HCT116 (cell line): ENCODE measurements around the gene RET. TPM values are rescaled to one million over a fixed set of nuclear protein-coding genes. Genes with fewer than 3 reads are reported as not detected.

Source experiments
- ATAC-seq: fragments of 200-7000 bp; cut with Tn5 transposase; 2 replicates; pipeline ENCODE4 v1.9.1; 2020; ENCODE audit warnings: mild to moderate bottlenecking, moderate library complexity
- BruUV-seq: library from RNA; stranded (reverse); fragments of 400-500 nt; replicated peaks from 2 replicates; lab custom pipeline; 2021; lab: Mats Ljungman, UMichigan
- CTCF ChIA-PET: fragments of 300-600 bp; sonication (Branson Sonifier 250); formaldehyde crosslinking; loops from one replicate; lab custom pipeline; 2021; ENCODE audit warnings: antibody characterized with exemption; lab: Charles Lee
- POLR2A ChIA-PET: fragments of 300-600, 350-600 bp; sonication (Branson Sonifier 250); formaldehyde crosslinking; loops from one replicate; lab custom pipeline; 2021; ENCODE audit warnings: antibody characterized with exemption; lab: Charles Lee
- RAD21 ChIA-PET, 2 experiments: fragments of 300-600 bp; sonication (Branson Sonifier 250); formaldehyde crosslinking; loops; one replicate each; lab custom pipeline; 2023; ENCODE audit warnings: low total read pairs in 2 of 2; ENCODE audit not compliant: uncharacterized antibody in 2 of 2, unreplicated experiment in 2 of 2, low non-redundant PET in 1 of 2; lab: Charles Lee
- DNase-seq: peaks from one replicate; pipeline ENCODE4 v3.0.0-alpha.2; 2010; ENCODE audit warnings: low read depth, low spot score
- H2AFZ ChIP-seq: fragments of 200-600 bp; shearing (Covaris generic), sonication (generic); 2 replicates; pipeline ENCODE4 v1.6.1; 2017; ENCODE audit warnings: low read depth, mixed run types, mixed read lengths, antibody characterized with exemption, low read length; ENCODE audit not compliant: poor library complexity, severe bottlenecking
- H3K27ac ChIP-seq: 2 replicates; pipeline ENCODE4 v1.5.1; 2012; ENCODE audit warnings: low read depth, low read length
- H3K27me3 ChIP-seq: fragments of 200-600 bp; sonication (generic); 2 replicates; pipeline ENCODE4 v1.6.1; 2016; ENCODE audit warnings: mixed run types, low read length, mixed read lengths; ENCODE audit not compliant: insufficient read depth
- H3K36me3 ChIP-seq, 2 experiments: fragments of 200-500 bp in 1 of 2; fragments of 200-600 bp in 1 of 2; sonication (Bioruptor generic) in 1 of 2; sonication (generic) in 1 of 2; 2 replicates each; pipeline versions ENCODE4 v1.5.1 to v1.6.1; 2014 to 2016; ENCODE audit warnings: low read length in 2 of 2, inconsistent platforms in 1 of 2, mixed read lengths in 1 of 2, mixed run types in 1 of 2; ENCODE audit not compliant: insufficient read depth in 2 of 2, control insufficient read depth in 1 of 2
- H3K4me1 ChIP-seq, 2 experiments: fragments of 200-600 bp in 1 of 2; sonication (generic) in 1 of 2; 2 replicates each; pipeline versions ENCODE4 v1.5.1 to v1.6.1; 2012 to 2017; ENCODE audit warnings: low read length in 2 of 2, inconsistent platforms in 1 of 2, mild to moderate bottlenecking in 1 of 2, mixed read lengths in 1 of 2, mixed run types in 1 of 2, moderate library complexity in 1 of 2; ENCODE audit not compliant: insufficient read depth in 2 of 2, control insufficient read depth in 1 of 2
- H3K4me2 ChIP-seq: fragments of 200-600 bp; sonication (generic); 2 replicates; pipeline ENCODE4 v1.6.1; 2017; ENCODE audit warnings: mixed run types, low read length, mixed read lengths
- H3K4me3 ChIP-seq, 2 experiments: fragments of 200-600 bp in 1 of 2; sonication (generic) in 1 of 2; replicated peaks in 1 of 2; 2 replicates each; pipeline ENCODE4 v1.5.1; 2011 to 2016; ENCODE audit warnings: low read length in 2 of 2, control low read depth in 1 of 2, low read depth in 1 of 2, mild to moderate bottlenecking in 1 of 2, mixed read lengths in 1 of 2, mixed run types in 1 of 2
- H3K79me2 ChIP-seq: fragments of 200-600 bp; sonication (generic); 2 replicates; pipeline ENCODE4 v1.6.1; 2017; ENCODE audit warnings: mild to moderate bottlenecking, mixed run types, low read length, moderate library complexity, mixed read lengths; ENCODE audit not compliant: insufficient read depth
- H3K9ac ChIP-seq: fragments of 200-600 bp; sonication (generic); 2 replicates; pipeline ENCODE4 v1.6.1; 2016; ENCODE audit warnings: low read length, mixed read lengths
- H3K9me2 ChIP-seq: fragments of 200-600 bp; sonication (generic), shearing (Covaris generic); 2 replicates; pipeline ENCODE4 v1.6.1; 2017; ENCODE audit warnings: mixed run types, mild to moderate bottlenecking, moderate library complexity; ENCODE audit not compliant: insufficient read depth
- H3K9me3 ChIP-seq, 2 experiments: fragments of 200-500 bp in 1 of 2; fragments of 200-600 bp in 1 of 2; sonication (Bioruptor generic) in 1 of 2; sonication (generic) in 1 of 2; 2 replicates each; pipeline ENCODE4 v1.6.1; 2014 to 2017; ENCODE audit warnings: low read length in 2 of 2, mixed read lengths in 2 of 2, inconsistent platforms in 1 of 2, low read depth in 1 of 2, mild to moderate bottlenecking in 1 of 2, mixed run types in 1 of 2, moderate library complexity in 1 of 2; ENCODE audit not compliant: control insufficient read depth in 1 of 2, insufficient read depth in 1 of 2
- H4K20me1 ChIP-seq: fragments of 200-600 bp; sonication (generic), shearing (Covaris generic); 2 replicates; pipeline ENCODE4 v1.6.1; 2017; ENCODE audit warnings: mixed run types, mild to moderate bottlenecking, moderate library complexity; ENCODE audit not compliant: insufficient read depth
- CBX3 ChIP-seq: IDR thresholded peaks from 2 replicates; pipeline ENCODE4 v1.6.1; 2012; ENCODE audit warnings: low read depth
- EGR1 ChIP-seq: IDR thresholded peaks from 2 replicates; pipeline ENCODE4 v1.6.1; 2012; ENCODE audit warnings: low read depth
- ELF1 ChIP-seq: IDR thresholded peaks from 2 replicates; pipeline ENCODE4 v1.6.1; 2012; ENCODE audit warnings: low read depth, borderline replicate concordance
- EZH2 ChIP-seq: fragments of 200-600 bp; sonication (generic); IDR thresholded peaks from 2 replicates; pipeline ENCODE4 v1.6.1; 2017; ENCODE audit warnings: antibody characterized with exemption, mixed run types
- EZH2phosphoT487 ChIP-seq: fragments of 200-600 bp; IDR thresholded peaks from 2 replicates; pipeline ENCODE4 v1.6.1; 2018; ENCODE audit warnings: antibody characterized with exemption, borderline replicate concordance
- FOSL1 ChIP-seq: IDR thresholded peaks from 2 replicates; pipeline ENCODE4 v1.6.1; 2012; ENCODE audit warnings: low read depth
- JUND ChIP-seq: IDR thresholded peaks from 2 replicates; pipeline ENCODE4 v1.6.1; 2012
- MAX ChIP-seq: IDR thresholded peaks from 2 replicates; pipeline ENCODE4 v1.6.1; 2012
- POLR2A ChIP-seq: IDR thresholded peaks from 2 replicates; pipeline ENCODE4 v1.7.0; 2011; ENCODE audit warnings: borderline replicate concordance; ENCODE audit not compliant: insufficient read depth, insufficient read length; ENCODE audit errors: extremely low read depth
- POLR2AphosphoS5 ChIP-seq: IDR thresholded peaks from 2 replicates; pipeline ENCODE4 v1.6.1; 2011; ENCODE audit warnings: mild to moderate bottlenecking, low read depth, low read length, moderate library complexity
- RAD21 ChIP-seq: IDR thresholded peaks from 2 replicates; pipeline ENCODE4 v1.6.1; 2012; ENCODE audit warnings: low read depth, mild to moderate bottlenecking
- SIN3A ChIP-seq: IDR thresholded peaks from 2 replicates; pipeline ENCODE4 v1.6.1; 2012; ENCODE audit warnings: low read depth
- SP1 ChIP-seq: IDR thresholded peaks from 2 replicates; pipeline ENCODE4 v1.6.1; 2012; ENCODE audit warnings: low read depth
- SRF ChIP-seq: IDR thresholded peaks from 2 replicates; pipeline ENCODE4 v1.6.1; 2012; ENCODE audit warnings: low read depth
- TCF7L2 ChIP-seq: IDR thresholded peaks from 2 replicates; pipeline ENCODE4 v1.7.0; 2011; ENCODE audit warnings: borderline replicate concordance, inconsistent platforms; ENCODE audit not compliant: insufficient read depth, insufficient read length; ENCODE audit errors: extremely low read depth
- ZNF274 ChIP-seq: fragments of 200-500 bp; sonication (Bioruptor generic); IDR thresholded peaks from 2 replicates; pipeline ENCODE4 v1.6.1; 2014; ENCODE audit warnings: mild to moderate bottlenecking, low read depth, low read length, inconsistent platforms
- intact Hi-C: fragments of 100-400 bp; cut with micrococcal nuclease; formaldehyde crosslinking; loops from 2 replicates; pipeline ENCODE4 v1.10.0; 2022
- total RNA-seq: library from RNA; stranded (reverse); gene quantifications from one replicate; pipeline ENCODE4 v1.2.1, GENCODE V29; 2021; ENCODE audit not compliant: unreplicated experiment
- TF ChIP-seq, protein P1 (sequence below): IDR thresholded peaks from 2 replicates; pipeline ENCODE4 v1.6.1; 2012; ENCODE audit warnings: low read depth
- TF ChIP-seq, protein P2 (sequence below): IDR thresholded peaks from 2 replicates; pipeline ENCODE4 v1.6.1; 2012
- TF ChIP-seq, protein P3 (sequence below), 3 experiments: fragments of 200-600 bp in 1 of 3; sonication (generic) in 1 of 3; IDR thresholded peaks in 2 of 3; conservative IDR thresholded peaks in 1 of 3; 2 replicates each; pipeline ENCODE4 v1.5.1; 2012 to 2017; ENCODE audit warnings: low read depth in 2 of 3, low read length in 2 of 3, antibody characterized with exemption in 1 of 3, borderline replicate concordance in 1 of 3, control low read depth in 1 of 3, mild to moderate bottlenecking in 1 of 3, mixed read lengths in 1 of 3, mixed run types in 1 of 3, moderate library complexity in 1 of 3; ENCODE audit not compliant: insufficient read depth in 1 of 3

RET gene
- total RNA-seq, 1 experiment from 2014 or later: 5.9 TPM

DNA sequence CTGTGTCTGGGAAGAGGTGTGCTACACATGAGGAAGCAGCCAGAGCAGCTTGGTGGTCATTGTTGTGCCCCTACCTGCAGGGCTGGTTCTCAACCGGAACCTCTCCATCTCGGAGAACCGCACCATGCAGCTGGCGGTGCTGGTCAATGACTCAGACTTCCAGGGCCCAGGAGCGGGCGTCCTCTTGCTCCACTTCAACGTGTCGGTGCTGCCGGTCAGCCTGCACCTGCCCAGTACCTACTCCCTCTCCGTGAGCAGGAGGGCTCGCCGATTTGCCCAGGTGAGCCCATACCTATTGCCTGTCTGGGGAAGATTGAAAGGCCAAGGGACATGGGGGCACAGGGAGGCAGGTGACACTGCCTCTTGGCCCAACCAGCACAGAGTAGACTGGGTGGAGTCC, 32.1 kb downstream of the RET start:
- Histone ChIP-seq H3K9me3 (no peaks in the 10 kb centered on the region), H4K20me1 (no peaks in the 10 kb centered on the region), H3K27ac (no peak overlapping the region), H3K4me1 (peaks cover 0 to 10% of the 10 kb centered on the region in 2 experiments; a peak in 2 of 4 replicates), H3K36me3 (no peaks in the 10 kb centered on the region), H3K9ac (no peak overlapping the region), H3K27me3 (no peaks in the 10 kb centered on the region), H3K9me2 (no peaks in the 10 kb centered on the region), H2AFZ (no peak overlapping the region), H3K4me2 (no peak overlapping the region), H3K4me3 (no peak overlapping the region), H3K79me2 (no peaks in the 10 kb centered on the region)
- RAD21 ChIA-PET: no interaction called here
- CTCF ChIA-PET: no interaction called here
- DNase-seq (no peak), ATAC-seq (no peak)
- TF ChIP-seq, protein P1, sequence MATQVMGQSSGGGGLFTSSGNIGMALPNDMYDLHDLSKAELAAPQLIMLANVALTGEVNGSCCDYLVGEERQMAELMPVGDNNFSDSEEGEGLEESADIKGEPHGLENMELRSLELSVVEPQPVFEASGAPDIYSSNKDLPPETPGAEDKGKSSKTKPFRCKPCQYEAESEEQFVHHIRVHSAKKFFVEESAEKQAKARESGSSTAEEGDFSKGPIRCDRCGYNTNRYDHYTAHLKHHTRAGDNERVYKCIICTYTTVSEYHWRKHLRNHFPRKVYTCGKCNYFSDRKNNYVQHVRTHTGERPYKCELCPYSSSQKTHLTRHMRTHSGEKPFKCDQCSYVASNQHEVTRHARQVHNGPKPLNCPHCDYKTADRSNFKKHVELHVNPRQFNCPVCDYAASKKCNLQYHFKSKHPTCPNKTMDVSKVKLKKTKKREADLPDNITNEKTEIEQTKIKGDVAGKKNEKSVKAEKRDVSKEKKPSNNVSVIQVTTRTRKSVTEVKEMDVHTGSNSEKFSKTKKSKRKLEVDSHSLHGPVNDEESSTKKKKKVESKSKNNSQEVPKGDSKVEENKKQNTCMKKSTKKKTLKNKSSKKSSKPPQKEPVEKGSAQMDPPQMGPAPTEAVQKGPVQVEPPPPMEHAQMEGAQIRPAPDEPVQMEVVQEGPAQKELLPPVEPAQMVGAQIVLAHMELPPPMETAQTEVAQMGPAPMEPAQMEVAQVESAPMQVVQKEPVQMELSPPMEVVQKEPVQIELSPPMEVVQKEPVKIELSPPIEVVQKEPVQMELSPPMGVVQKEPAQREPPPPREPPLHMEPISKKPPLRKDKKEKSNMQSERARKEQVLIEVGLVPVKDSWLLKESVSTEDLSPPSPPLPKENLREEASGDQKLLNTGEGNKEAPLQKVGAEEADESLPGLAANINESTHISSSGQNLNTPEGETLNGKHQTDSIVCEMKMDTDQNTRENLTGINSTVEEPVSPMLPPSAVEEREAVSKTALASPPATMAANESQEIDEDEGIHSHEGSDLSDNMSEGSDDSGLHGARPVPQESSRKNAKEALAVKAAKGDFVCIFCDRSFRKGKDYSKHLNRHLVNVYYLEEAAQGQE: no peak
- TF ChIP-seq JUND (no peak), MAX (no peak), SIN3A (no peak), TCF7L2 (no peak), FOSL1 (no peak), SP1 (no peak), CBX3 (no peak), SRF (no peak), EGR1 (no peak), EZH2phosphoT487 (no peak), EZH2 (no peak), RAD21 (no peak), ELF1 (no peak), POLR2A (no peak), ZNF274 (no peak), POLR2AphosphoS5 (no peak)
- TF ChIP-seq, protein P2, sequence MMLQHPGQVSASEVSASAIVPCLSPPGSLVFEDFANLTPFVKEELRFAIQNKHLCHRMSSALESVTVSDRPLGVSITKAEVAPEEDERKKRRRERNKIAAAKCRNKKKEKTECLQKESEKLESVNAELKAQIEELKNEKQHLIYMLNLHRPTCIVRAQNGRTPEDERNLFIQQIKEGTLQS: no peak
- TF ChIP-seq, protein P3, sequence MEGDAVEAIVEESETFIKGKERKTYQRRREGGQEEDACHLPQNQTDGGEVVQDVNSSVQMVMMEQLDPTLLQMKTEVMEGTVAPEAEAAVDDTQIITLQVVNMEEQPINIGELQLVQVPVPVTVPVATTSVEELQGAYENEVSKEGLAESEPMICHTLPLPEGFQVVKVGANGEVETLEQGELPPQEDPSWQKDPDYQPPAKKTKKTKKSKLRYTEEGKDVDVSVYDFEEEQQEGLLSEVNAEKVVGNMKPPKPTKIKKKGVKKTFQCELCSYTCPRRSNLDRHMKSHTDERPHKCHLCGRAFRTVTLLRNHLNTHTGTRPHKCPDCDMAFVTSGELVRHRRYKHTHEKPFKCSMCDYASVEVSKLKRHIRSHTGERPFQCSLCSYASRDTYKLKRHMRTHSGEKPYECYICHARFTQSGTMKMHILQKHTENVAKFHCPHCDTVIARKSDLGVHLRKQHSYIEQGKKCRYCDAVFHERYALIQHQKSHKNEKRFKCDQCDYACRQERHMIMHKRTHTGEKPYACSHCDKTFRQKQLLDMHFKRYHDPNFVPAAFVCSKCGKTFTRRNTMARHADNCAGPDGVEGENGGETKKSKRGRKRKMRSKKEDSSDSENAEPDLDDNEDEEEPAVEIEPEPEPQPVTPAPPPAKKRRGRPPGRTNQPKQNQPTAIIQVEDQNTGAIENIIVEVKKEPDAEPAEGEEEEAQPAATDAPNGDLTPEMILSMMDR (IDR thresholded peaks at IDR 0.05 in 2 of 3, conservative IDR thresholded peaks at IDR 0.05 in 1 of 3; ENCODE audit: borderline replicate concordance in 1 of 3, insufficient read depth in 1 of 3, low read depth in 2 of 3, low read length in 2 of 3): no peak
- no TSS peak for BruUV-seq
- POLR2A ChIA-PET: no interaction called here
- intact Hi-C loops: no loop called here
